Measurements from ENCODE around the gene FOXE1. TPM values are rescaled to one million over a fixed set of nuclear protein-coding genes. Genes with fewer than 3 reads are reported as not detected.

The FOXE1 gene
- total RNA-seq, 1 experiment from 2014 or later = not detected

GRCh38 chr9:97819735-97820134, 33.3 kb upstream of the FOXE1 start:
- H2AFZ ChIP-seq (ENCODE audit: low read depth, low read length, poor library complexity, severe bottlenecking) = no peak overlapping the region
- intact Hi-C loops (cut with micrococcal nuclease) = no loop called here
- CTCF ChIA-PET = no interaction called here
- no peaks in the 10 kb centered on the region for H3K9me3 ChIP-seq (ENCODE audit: control insufficient read depth in 1 of 2, insufficient read depth in 1 of 2, low read depth in 1 of 2, low read length in 2 of 2)
- H3K9me2 ChIP-seq (ENCODE audit: insufficient read depth) = no peaks in the 10 kb centered on the region
- no peaks in the 10 kb centered on the region for H3K27me3 ChIP-seq (ENCODE audit: insufficient read depth, low read length)
- no peaks in the 10 kb centered on the region for H3K4me1 ChIP-seq (ENCODE audit: control insufficient read depth in 1 of 2, insufficient read depth in 2 of 2, low read length in 2 of 2)
- no peak for ATAC-seq
- H3K4me3 ChIP-seq (replicated peaks in 1 of 2; ENCODE audit: low read depth in 1 of 2, low read length in 2 of 2) = no peak overlapping the region
- H3K79me2 ChIP-seq (ENCODE audit: insufficient read depth, low read length) = no peaks in the 10 kb centered on the region
- H3K36me3 ChIP-seq (ENCODE audit: control insufficient read depth in 1 of 2, insufficient read depth in 2 of 2, low read length in 2 of 2) = no peaks in the 10 kb centered on the region
- BruUV-seq (replicated peaks) = no TSS peak
- no peak for DNase-seq (ENCODE audit: low read depth, low spot score)
- no peak overlapping the region for H3K9ac ChIP-seq (ENCODE audit: low read length)
- TF ChIP-seq TCF7L2 (IDR thresholded peaks at IDR 0.05; ENCODE audit: borderline replicate concordance, extremely low read depth, insufficient read depth, insufficient read length) (no peak), POLR2AphosphoS5 (IDR thresholded peaks at IDR 0.05; ENCODE audit: low read depth, low read length) (no peak), MAX (IDR thresholded peaks at IDR 0.05) (no peak), ZBTB33 (IDR thresholded peaks at IDR 0.05; ENCODE audit: extremely low read depth, insufficient replicate concordance, low read length) (no peak), EZH2phosphoT487 (IDR thresholded peaks at IDR 0.05; ENCODE audit: borderline replicate concordance) (no peak), SRF (IDR thresholded peaks at IDR 0.05; ENCODE audit: low read depth) (no peak), ZNF274 (IDR thresholded peaks at IDR 0.05; ENCODE audit: low read depth, low read length) (no peak), CEBPB (IDR thresholded peaks at IDR 0.05; ENCODE audit: low read depth) (no peak), YY1 (IDR thresholded peaks at IDR 0.05; ENCODE audit: extremely low read depth, insufficient replicate concordance, low read depth, low read length) (no peak), SP1 (IDR thresholded peaks at IDR 0.05; ENCODE audit: low read depth) (no peak)
- TF ChIP-seq, protein P1, sequence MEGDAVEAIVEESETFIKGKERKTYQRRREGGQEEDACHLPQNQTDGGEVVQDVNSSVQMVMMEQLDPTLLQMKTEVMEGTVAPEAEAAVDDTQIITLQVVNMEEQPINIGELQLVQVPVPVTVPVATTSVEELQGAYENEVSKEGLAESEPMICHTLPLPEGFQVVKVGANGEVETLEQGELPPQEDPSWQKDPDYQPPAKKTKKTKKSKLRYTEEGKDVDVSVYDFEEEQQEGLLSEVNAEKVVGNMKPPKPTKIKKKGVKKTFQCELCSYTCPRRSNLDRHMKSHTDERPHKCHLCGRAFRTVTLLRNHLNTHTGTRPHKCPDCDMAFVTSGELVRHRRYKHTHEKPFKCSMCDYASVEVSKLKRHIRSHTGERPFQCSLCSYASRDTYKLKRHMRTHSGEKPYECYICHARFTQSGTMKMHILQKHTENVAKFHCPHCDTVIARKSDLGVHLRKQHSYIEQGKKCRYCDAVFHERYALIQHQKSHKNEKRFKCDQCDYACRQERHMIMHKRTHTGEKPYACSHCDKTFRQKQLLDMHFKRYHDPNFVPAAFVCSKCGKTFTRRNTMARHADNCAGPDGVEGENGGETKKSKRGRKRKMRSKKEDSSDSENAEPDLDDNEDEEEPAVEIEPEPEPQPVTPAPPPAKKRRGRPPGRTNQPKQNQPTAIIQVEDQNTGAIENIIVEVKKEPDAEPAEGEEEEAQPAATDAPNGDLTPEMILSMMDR (IDR thresholded peaks at IDR 0.05 in 2 of 3, conservative IDR thresholded peaks at IDR 0.05 in 1 of 3; ENCODE audit: borderline replicate concordance in 1 of 3, insufficient read depth in 1 of 3, low read depth in 2 of 3, low read length in 2 of 3) = no peak
- no peak overlapping the region for H3K4me2 ChIP-seq (ENCODE audit: low read length)
- no peaks in the 10 kb centered on the region for H4K20me1 ChIP-seq (ENCODE audit: insufficient read depth)
- POLR2A ChIA-PET = no interaction called here
- no peak overlapping the region for H3K27ac ChIP-seq (ENCODE audit: low read depth, low read length)
- RAD21 ChIA-PET (ENCODE audit: low non-redundant PET in 1 of 2, low total read pairs in 2 of 2, uncharacterized antibody in 2 of 2, unreplicated experiment in 2 of 2) = no interaction called here

Data from HCT116 (cell line).